ENCODE data around the gene PLEKHA6.

PLEKHA6 gene

DNA sequence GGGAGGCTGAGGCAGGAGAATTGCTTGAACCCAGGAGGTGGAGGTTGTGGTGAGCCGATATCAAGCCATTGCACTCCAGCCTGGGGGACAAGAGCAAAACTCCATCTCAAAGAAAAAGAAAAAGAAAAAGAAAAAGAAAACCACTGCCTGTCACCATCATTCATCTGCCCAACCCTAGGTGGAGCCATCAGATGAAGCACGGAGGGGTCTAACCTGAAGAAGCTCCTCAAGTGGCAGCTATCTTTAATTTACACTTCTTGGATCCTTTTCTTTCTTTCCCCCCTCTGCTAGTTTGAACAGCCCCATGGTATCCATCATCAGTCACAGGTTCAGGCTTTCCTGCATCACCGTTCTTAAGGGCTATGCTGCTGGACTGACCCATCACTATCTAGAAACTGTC, 57.0 kb downstream of the PLEKHA6 start:
- Histone ChIP-seq H3K27me3 (replicated peaks; ENCODE audit: insufficient read depth, low read length) (no peaks in the 10 kb centered on the region), H3K9me3 (replicated peaks; ENCODE audit: insufficient read depth, low read length) (no peaks in the 10 kb centered on the region), H3K36me3 (replicated peaks; ENCODE audit: insufficient read depth, low read length) (no peaks in the 10 kb centered on the region), H3K4me2 (ENCODE audit: low read depth, low read length) (no peak overlapping the region), H3K4me1 (ENCODE audit: low read length) (no peaks in the 10 kb centered on the region), H3K4me3 (ENCODE audit: low read length) (no peak overlapping the region), H3F3A (ENCODE audit: insufficient read depth, low read length) (no peaks in the 10 kb centered on the region), H4K20me1 (ENCODE audit: insufficient read depth, low read length) (no peaks in the 10 kb centered on the region), H3K9me2 (replicated peaks; ENCODE audit: insufficient read depth, low read length) (no peaks in the 10 kb centered on the region), H2AFZ (ENCODE audit: low read length) (no peak overlapping the region), H3K9ac (ENCODE audit: low read length) (no peak overlapping the region), H3K79me2 (ENCODE audit: low read length) (no peaks in the 10 kb centered on the region), H3K27ac (ENCODE audit: low read length) (no peak overlapping the region)
- TF ChIP-seq, protein P1, sequence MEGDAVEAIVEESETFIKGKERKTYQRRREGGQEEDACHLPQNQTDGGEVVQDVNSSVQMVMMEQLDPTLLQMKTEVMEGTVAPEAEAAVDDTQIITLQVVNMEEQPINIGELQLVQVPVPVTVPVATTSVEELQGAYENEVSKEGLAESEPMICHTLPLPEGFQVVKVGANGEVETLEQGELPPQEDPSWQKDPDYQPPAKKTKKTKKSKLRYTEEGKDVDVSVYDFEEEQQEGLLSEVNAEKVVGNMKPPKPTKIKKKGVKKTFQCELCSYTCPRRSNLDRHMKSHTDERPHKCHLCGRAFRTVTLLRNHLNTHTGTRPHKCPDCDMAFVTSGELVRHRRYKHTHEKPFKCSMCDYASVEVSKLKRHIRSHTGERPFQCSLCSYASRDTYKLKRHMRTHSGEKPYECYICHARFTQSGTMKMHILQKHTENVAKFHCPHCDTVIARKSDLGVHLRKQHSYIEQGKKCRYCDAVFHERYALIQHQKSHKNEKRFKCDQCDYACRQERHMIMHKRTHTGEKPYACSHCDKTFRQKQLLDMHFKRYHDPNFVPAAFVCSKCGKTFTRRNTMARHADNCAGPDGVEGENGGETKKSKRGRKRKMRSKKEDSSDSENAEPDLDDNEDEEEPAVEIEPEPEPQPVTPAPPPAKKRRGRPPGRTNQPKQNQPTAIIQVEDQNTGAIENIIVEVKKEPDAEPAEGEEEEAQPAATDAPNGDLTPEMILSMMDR (IDR thresholded peaks at IDR 0.05; ENCODE audit: low read length), result no peak
- TF ChIP-seq EZH2 (optimal IDR thresholded peaks at IDR 0.05; ENCODE audit: low read depth, low read length) (no peak), EZH2phosphoT487 (IDR thresholded peaks at IDR 0.05; ENCODE audit: low read length) (no peak)
- no peak for DNase-seq

DNA sequence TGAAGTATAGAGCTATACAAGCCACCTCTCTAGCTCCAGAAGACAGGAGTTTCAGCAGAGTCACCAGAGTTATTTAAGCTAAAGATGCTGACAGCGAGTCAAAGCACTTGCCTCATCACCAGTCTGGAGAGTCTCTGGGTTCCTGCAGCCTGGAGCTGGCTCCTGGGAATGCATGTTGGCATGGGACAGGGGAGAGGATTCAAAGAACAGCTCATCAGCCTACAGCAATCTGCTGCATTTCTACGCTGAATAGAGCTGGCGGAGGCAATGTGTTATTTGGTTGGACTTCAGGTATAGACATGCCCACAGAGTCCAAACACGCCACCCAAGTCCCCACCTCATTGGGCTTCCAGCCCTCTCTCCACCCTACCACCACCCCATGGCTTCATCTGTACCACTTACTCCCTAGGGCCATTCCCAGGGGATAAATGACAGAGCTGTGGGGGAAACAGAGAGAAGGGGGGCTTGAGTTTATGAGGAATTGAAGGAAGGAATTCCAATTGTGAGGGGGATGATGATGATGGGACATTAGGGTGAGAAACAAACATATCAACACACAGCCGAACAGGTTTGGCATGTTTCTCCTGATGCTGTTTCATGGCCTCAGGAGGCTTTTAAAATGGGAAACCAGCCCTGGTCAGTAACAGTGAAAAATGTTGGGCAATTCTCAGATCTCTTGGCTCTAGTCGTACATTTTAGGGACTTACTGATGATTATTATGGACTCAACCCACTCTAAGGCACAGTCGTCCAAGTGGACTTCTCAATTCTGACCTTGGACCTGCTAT, 58.4 kb downstream of the PLEKHA6 start:
- H3K9me2 ChIP-seq (replicated peaks; ENCODE audit: insufficient read depth, low read length), result no peaks in the 10 kb centered on the region
- H3K4me2 ChIP-seq (ENCODE audit: low read depth, low read length), result no peak overlapping the region
- H4K20me1 ChIP-seq (ENCODE audit: insufficient read depth, low read length), result no peaks in the 10 kb centered on the region
- H3K9ac ChIP-seq (ENCODE audit: low read length), result no peak overlapping the region
- H3K27me3 ChIP-seq (replicated peaks; ENCODE audit: insufficient read depth, low read length), result no peaks in the 10 kb centered on the region
- H3K27ac ChIP-seq (ENCODE audit: low read length), result no peak overlapping the region
- H3K4me3 ChIP-seq (ENCODE audit: low read length), result no peak overlapping the region
- no peak overlapping the region for H2AFZ ChIP-seq (ENCODE audit: low read length)
- no peaks in the 10 kb centered on the region for H3F3A ChIP-seq (ENCODE audit: insufficient read depth, low read length)
- H3K9me3 ChIP-seq (replicated peaks; ENCODE audit: insufficient read depth, low read length), result no peaks in the 10 kb centered on the region
- no peak for TF ChIP-seq EZH2 (optimal IDR thresholded peaks at IDR 0.05; ENCODE audit: low read depth, low read length)
- TF ChIP-seq, protein P1 (IDR thresholded peaks at IDR 0.05; ENCODE audit: low read length), result no peak
- TF ChIP-seq EZH2phosphoT487 (IDR thresholded peaks at IDR 0.05; ENCODE audit: low read length), result no peak
- H3K4me1 ChIP-seq (ENCODE audit: low read length), result no peaks in the 10 kb centered on the region
- no peaks in the 10 kb centered on the region for H3K36me3 ChIP-seq (replicated peaks; ENCODE audit: insufficient read depth, low read length)
- no peak for DNase-seq
- H3K79me2 ChIP-seq (ENCODE audit: low read length), result no peaks in the 10 kb centered on the region

DNA sequence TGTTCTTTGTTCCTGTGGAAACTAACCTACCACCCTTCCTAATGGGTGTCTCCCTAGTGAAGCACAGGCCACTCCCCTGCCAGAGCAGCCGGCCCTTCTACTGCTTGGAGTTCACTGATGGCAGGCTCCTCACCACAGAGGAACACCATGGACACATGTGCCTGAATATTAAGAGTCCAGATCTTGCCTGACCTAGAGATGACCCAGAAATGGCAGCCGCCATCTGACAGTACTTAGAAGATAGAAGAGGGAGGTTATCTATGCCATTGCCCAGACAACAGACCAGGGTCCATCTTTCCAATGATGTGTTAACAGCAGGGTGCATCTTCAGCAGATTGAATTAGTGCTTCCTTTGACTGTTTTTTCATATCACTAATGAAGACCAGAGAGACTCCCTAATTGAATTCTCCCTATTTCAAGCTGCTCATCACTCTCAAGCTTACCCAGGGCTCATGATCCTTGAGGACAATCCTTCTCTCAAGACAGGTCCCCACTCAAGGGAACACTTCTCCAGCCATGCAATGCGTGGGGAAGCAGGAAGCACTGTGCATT, 59.8 kb downstream of the PLEKHA6 start:
- H2AFZ ChIP-seq (ENCODE audit: low read length), result no peak overlapping the region
- no peaks in the 10 kb centered on the region for H3F3A ChIP-seq (ENCODE audit: insufficient read depth, low read length)
- no peak overlapping the region for H3K9ac ChIP-seq (ENCODE audit: low read length)
- no peaks in the 10 kb centered on the region for H3K27me3 ChIP-seq (replicated peaks; ENCODE audit: insufficient read depth, low read length)
- no peaks in the 10 kb centered on the region for H3K36me3 ChIP-seq (replicated peaks; ENCODE audit: insufficient read depth, low read length)
- no peak for TF ChIP-seq EZH2 (optimal IDR thresholded peaks at IDR 0.05; ENCODE audit: low read depth, low read length)
- TF ChIP-seq, protein P1 (IDR thresholded peaks at IDR 0.05; ENCODE audit: low read length), result no peak
- no peak for TF ChIP-seq EZH2phosphoT487 (IDR thresholded peaks at IDR 0.05; ENCODE audit: low read length)
- no peaks in the 10 kb centered on the region for H3K9me2 ChIP-seq (replicated peaks; ENCODE audit: insufficient read depth, low read length)
- no peaks in the 10 kb centered on the region for H3K9me3 ChIP-seq (replicated peaks; ENCODE audit: insufficient read depth, low read length)
- H3K27ac ChIP-seq (ENCODE audit: low read length), result no peak overlapping the region
- H3K4me2 ChIP-seq (ENCODE audit: low read depth, low read length), result no peak overlapping the region
- no peak for DNase-seq
- no peaks in the 10 kb centered on the region for H3K79me2 ChIP-seq (ENCODE audit: low read length)
- H3K4me3 ChIP-seq (ENCODE audit: low read length), result no peak overlapping the region
- no peaks in the 10 kb centered on the region for H4K20me1 ChIP-seq (ENCODE audit: insufficient read depth, low read length)
- H3K4me1 ChIP-seq (ENCODE audit: low read length), result no peaks in the 10 kb centered on the region

Data from MM.1S (cell line).